Frontal cortex (tissue), 4 donors: Measurements from ENCODE around the gene NUP205. TPM values are rescaled to one million over a fixed set of nuclear protein-coding genes. Genes with fewer than 3 reads are reported as not detected.
"Not testable (repeated sequence)": the region's sequence is repeated elsewhere in the genome, so short reads cannot be mapped to it uniquely, and the experiment has no call there.

Experiments used
- DNase-seq, 2 donors: peaks; one replicate each; pipeline ENCODE4 v3.0.0; 2012; ENCODE audit warnings: low spot score in 2 of 2
- FAIRE-seq: peaks from 2 replicates; lab custom pipeline; 2012; peaks lifted over from hg19 to GRCh38; lab: Jason Lieb, UNC
- total RNA-seq: library from RNA; depleted of rRNA; stranded (reverse); fragments of >200 nt; gene quantifications from one replicate; pipeline ENCODE4 v1.2.3, GENCODE V29; 2014
- donor health status: control.
- donor health status: control.
- donor health status: control.

Gene NUP205
- total RNA-seq, 1 donor from 2014 or later = 62.8 TPM

DNA sequence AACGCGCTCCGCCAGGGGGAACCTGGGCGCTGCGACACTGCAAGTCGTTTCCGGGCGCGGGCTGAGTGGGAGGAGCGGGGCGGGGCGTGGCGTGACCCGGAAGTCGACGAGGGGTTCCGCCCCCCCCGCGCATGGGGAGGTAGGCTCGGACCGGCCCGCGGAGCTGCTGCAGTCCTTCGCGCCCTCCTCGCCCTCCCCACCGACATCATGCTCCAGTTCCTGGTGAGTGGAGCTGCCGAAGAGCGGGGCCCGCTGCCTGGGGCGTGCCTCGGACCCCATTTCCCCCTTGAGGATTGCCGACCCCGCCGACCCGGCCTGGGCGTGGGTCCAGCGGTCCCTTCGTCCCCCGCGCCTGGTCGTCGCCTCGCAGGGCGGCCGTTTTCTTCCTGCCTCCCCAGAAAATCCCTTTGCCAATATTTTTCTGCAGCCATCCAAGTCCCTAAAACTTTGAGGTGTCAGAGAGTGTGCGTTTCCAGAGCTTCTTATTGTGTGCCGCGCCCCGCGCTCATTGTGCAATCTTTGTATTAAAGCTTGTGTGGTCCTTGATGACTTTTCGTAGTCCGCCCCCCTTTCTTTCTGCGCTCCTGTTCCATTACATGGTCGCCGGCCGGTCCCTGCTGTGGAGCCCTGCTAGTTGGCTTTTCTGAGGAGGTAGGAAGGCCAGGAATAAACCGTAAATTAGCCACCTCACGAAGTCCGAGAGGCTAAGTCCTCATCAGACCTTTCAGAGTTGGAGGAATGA, 104.8 kb downstream of the NUP205 start, which contains the start of gene STMP1:
TSS of gene STMP1 (plus strand) at position 142 of the 742 bp plus-strand sequence.
- FAIRE-seq (no peak), DNase-seq (peak; percentile 91 to 95)

DNA sequence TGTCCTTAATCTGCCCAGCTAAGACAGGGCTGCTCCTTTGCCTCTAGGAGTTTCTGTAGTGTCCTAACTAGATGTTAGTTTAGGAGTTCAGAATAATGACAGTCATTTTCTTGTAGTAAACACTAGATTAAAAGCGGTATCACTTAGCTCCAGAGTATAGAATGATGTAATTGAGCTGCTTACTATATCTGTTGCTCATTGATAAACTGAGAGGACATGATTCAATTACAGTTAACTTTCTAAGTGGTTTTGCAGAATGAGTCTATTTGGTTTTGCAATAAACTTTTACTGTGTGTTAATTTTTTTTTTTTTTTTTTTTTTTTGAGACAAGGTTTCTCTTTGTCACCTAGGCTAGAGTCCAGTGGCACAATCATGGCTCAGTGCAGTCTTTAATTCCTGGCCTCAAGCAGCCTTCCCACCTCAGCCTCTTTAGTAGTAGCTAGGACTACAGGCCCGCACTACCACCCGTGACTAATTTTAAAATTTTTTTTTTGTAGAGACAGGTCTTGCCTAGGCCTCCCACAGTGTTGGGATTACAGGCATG, 106.4 kb downstream of the NUP205 start:
- no peak for FAIRE-seq
- no peak for DNase-seq

DNA sequence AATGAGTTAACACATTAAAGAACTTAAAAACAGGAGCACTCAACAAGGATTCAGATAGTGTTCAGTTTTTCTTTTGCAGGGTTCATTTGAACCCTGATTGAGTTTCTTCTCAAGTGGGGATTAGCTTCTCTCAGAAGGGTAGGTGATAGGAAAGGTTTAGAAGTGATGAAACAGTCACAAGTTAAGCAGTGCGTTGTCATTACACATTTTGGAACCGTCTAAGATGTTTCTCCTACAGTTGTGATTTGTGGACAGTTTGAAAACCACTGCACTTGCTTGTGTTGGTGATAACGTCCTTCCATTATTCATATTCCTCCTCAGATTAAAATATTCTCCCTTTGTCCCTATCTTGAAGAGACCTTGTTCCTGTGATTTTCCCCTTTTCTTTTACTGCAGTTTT, 107.3 kb downstream of the NUP205 start:
- FAIRE-seq (no peak), DNase-seq (no peak)

- FAIRE-seq = no peak
- no peak for DNase-seq
Measured at GRCh38 chr7:135666156-135666555, 108.4 kb downstream of the NUP205 start.

- DNase-seq = no peak
- FAIRE-seq = no peak
Measured at GRCh38 chr7:135666846-135667245, 109.1 kb downstream of the NUP205 start.

DNA sequence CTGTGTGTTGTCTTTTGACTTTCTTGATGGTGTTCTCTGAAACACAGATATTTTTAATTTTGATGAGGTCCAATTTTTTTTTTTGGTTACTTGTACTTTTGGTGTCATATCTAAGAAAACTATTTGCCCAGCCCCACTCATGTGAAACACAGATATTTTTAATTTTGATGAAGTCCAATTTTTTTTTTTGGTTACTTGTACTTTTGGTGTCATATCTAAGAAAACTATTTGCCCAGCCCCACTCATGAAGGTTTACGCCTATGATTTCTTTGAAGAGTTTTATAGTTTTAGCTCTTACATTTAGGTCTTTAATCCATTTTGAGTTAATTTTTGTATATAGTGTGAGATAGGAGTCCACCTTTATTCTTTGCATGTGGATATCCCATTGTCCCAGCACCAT, 109.9 kb downstream of the NUP205 start:
- not testable (repeated sequence) for DNase-seq, FAIRE-seq

DNA sequence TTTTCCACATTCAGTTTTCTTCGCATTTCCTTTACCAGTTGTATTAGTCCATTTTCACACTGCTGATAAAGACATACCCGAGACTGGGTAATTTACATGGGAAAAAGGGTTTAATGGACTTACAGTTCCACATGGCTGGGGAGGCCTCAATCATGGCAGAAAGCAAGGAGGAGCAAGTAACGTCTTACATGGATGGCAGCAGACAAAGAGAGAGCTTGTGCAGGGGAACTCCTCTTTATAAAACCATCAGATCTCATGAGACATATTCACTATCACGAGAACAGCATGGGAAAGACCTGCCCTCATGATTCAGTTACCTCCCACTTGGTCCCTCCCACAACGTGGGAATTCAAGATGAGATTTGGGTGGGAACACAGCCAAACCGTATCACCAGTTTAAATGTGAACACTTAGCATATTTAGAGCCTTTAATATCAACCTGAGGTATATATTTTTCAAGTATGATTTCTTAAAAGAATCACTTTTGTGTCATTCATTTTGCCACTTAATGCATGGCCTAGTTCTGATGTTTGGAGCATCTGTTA, 111.2 kb downstream of the NUP205 start:
- FAIRE-seq, DNase-seq: not testable (repeated sequence)

GRCh38 chr7:135669774-135670173, 112.1 kb downstream of the NUP205 start:
- DNase-seq = no peak
- FAIRE-seq = no peak

- DNase-seq (no peak), FAIRE-seq (no peak)
Measured at GRCh38 chr7:135670179-135670578, 112.5 kb downstream of the NUP205 start.

DNA sequence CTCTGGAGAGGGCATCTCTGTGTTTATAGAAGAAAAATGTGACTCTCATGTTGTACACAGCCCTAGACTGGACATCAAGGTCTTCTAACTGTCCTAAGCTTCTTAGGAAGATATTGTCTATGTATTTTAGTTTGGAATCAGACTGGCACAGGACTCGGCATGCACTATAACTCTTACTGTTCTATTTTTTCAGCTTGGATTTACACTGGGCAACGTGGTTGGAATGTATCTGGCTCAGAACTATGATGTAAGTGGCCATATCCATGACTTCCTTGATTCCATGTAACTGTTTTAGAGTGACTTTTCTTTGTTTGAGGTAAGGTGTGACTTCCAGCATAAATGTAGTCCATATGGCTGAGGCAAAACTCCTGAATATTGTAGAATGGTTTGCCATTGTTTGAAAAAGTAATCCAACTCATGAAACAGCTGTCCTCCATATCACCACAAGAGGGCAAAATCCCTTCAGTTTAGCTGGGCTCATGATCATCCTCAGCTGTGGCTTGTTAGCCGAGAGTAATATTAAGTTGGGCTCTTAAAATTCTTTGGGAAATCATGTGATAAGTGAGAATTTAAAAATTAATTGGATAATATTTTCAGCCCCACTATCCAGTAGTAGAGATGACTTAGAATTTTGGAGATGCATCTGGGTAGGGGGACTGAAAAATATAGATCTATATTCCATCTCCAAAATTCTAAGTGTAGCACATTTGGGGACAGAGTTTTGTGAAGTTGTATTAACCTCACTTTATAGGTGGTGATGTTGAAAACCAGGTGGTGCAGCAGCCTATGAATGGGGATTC, 115.0 kb downstream of the NUP205 start:
- FAIRE-seq = no peak
- DNase-seq = peak in 1 of 2 donors; percentile 48

DNA sequence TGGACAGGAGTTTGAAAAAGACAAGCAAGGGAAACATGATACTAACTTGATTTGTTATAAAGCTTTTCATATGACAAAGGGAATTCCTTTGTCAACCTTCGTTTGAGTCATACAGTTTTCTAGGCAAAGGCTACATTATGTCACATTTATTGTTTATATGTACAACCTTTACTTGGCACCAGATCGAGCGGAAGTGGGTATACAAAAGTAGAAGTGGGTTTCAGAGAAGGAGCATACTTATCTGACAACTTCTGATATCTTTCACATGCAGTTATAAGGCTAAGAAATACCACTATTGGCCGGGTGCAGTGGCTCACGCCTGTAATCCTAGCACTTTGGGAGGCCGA, 115.6 kb downstream of the NUP205 start:
- FAIRE-seq (no peak), DNase-seq (no peak)

GRCh38 chr7:135678612-135679575, 121.2 kb downstream of the NUP205 start:
- FAIRE-seq = no peak
- DNase-seq = no peak

DNA sequence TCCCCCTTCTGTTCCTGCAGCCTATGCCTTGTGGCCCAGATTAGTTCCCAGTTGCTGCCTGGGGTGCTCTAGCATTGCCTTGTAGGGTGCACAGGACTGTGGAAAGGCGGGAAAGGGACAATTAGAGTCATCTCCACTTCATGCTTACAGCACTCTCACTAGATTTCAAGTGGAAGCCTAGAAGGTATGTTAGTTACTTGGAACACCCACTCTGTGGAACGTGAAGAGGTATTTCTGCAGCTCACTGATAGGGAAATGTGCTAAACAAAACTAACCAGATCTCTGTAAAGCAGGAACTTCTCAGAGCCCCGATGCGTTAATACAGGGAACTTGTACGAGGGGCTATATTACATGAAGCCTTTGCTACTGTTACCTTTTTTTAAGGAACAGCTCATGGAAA, 124.0 kb downstream of the NUP205 start:
- FAIRE-seq (no peak), DNase-seq (no peak)

DNA sequence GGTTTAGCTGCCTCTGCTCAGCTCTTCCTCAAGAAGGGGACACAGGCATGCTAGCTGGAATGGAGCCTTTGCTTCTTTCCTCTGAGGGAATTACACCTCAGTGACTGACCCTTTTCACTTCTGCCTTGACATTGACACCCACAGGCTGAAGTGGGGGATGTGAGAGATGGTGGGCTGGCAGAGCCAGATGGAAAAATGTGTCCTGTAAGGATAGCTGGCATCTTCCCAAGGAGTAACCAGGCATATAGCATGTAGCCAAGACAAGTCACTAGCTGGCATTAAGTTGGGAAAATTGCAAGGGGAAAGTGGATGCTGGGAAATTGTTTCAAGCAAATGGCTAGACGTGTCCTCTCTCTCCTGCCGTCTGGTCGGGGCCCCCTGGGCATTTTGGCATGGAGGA, 124.5 kb downstream of the NUP205 start:
- FAIRE-seq = no peak
- no peak for DNase-seq

DNA sequence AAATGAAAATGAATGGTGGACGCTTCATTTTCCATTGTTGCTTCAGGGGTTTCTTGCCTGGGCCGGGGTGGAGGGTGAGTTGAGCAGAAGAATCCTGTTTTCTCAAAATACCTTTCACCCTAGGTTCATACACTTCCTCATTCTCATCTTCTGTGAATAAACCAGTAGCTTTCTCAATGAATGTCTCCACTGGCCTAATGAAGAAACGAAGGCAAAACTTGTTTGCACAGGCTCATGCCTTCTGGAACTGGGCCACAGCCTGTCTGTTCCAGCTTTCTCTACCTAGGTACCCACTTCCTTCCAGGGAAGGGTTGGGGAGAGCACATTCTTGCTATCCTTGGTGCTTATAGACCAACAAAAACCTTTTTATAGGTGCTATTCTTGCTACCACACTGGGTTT, 125.9 kb downstream of the NUP205 start:
- FAIRE-seq (no peak), DNase-seq (no peak)

GRCh38 chr7:135684136-135684535, 126.4 kb downstream of the NUP205 start:
- DNase-seq (no peak), FAIRE-seq (no peak)

DNA sequence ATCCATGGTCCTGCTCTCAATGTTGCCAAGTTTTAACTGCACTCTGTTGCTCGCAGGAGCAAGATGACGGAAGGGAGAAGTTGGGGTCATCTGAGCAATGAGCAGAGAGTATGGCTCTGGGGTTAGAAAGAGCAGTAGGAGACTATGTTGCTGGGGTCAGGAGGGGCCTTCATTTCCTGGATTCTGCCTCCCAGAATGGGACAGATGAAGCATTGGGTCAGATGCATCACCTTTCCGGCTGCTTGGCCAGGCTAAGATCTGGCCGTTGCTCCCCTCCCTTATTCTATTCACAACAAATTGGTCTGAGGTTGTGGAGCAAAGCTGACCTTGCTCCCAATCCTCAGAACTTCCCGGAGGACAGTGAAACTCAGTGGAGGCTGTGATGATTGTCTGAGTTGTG, 127.0 kb downstream of the NUP205 start:
- DNase-seq = no peak
- FAIRE-seq = no peak

DNA sequence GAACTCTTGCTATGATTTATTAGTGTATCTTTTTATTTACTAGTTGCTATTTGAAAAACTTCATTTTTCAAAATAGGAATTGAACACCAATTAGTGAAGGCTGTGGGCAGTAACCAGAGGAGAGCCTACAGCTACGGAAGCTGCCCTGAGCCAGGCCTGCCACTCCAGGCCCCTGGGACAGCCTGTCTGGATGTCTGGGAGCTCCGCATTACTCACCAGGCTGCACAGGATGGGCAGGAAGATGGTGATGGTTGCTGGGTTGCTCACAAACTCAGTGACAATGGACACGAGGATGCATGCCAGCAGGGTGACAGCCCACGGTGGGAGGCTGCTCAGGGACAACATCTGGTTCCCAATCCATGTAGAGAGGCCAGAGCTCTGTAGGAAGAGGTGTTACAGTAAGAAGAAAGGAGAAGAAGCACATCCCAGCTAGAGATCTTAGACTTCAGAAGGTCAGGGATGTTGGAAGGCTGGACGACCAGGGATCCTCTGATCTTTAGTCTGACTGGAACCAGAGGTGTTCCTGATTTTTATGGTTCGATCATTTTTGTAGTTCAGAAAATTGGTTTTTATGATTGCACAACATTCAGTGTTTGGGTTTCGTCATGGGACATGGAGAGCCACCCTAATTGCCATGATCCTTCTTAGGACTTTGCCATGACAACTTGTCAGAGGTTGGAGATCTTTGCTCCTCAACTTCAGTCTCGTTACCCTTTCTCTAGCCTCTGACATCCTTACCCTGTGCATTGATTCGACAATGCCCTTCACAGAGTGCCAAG, 127.8 kb downstream of the NUP205 start:
- no peak for DNase-seq

DNA sequence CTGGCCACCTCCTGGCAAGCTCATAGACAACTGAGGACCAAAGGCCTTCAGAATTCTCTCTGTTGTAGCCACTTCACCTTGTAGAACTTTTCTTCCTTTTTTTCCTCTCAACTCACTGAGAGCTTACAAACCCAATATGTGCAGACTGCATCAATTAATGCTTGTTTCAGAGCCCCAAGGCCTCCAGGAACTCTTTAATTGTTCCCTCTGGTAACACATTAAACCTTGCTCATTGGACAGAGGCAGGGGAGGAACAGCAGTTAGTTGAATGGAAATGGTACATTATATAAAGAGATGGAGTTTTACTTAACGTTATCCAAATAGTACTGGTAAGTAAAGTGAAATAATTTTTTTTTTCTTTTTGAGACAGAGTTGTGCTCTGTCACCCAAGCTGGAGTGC, 129.7 kb downstream of the NUP205 start:
- DNase-seq (no peak), FAIRE-seq (no peak)

More for the DNA sequence above, 127.8 kb downstream of the NUP205 start:
- FAIRE-seq = no peak
